ENCODE results near the gene C4orf51. TPM values are rescaled to one million over a fixed set of nuclear protein-coding genes. Genes with fewer than 3 reads are reported as not detected.

Gene C4orf51
- total RNA-seq, 1 experiment from 2014 or later, result not detected

GRCh38 chr4:145770124-145770523 is 90.2 kb downstream of the C4orf51 start:
- Histone ChIP-seq H3K4me1 (ENCODE audit: insufficient read depth, low read length) (no peaks in the 10 kb centered on the region), H3K36me3 (ENCODE audit: low read depth, low read length) (peaks cover 21% of the 10 kb centered on the region; the same call in 1 of the 2 replicates)
- CTCF ChIA-PET, result no interaction called here

GRCh38 chr4:145772347-145772746 is 92.4 kb downstream of the C4orf51 start:
- Histone ChIP-seq H3K4me1 (ENCODE audit: insufficient read depth, low read length) (no peaks in the 10 kb centered on the region), H3K9me3 (ENCODE audit: low read length) (no peaks in the 10 kb centered on the region), H4K20me1 (ENCODE audit: low read length) (no peaks in the 10 kb centered on the region), H3K4me2 (ENCODE audit: low read length) (no peak overlapping the region), H3K9ac (ENCODE audit: low read length) (no peak overlapping the region), H3K79me2 (ENCODE audit: low read length) (no peaks in the 10 kb centered on the region), H3K4me3 (ENCODE audit: low read length) (no peak overlapping the region), H3K27ac (ENCODE audit: low read length) (no peak overlapping the region), H3F3A (ENCODE audit: low read length, unreplicated experiment) (no peaks in the 10 kb centered on the region), H3K9me2 (replicated peaks; ENCODE audit: low read length) (no peaks in the 10 kb centered on the region), H3K36me3 (ENCODE audit: low read depth, low read length) (peaks cover 14% of the 10 kb centered on the region; the same call in 1 of the 2 replicates), H3K27me3 (ENCODE audit: low read length) (no peaks in the 10 kb centered on the region), H2AFZ (ENCODE audit: low read length) (no peak overlapping the region)
- no peak for TF ChIP-seq EZH2phosphoT487 (IDR thresholded peaks at IDR 0.05; ENCODE audit: borderline replicate concordance, low read length)
- TF ChIP-seq EZH2 (IDR thresholded peaks at IDR 0.05; ENCODE audit: low read length, unreplicated experiment), result no peak
- TF ChIP-seq CTCF (conservative IDR thresholded peaks at IDR 0.05; ENCODE audit: low read depth, low read length), result no peak
- BruUV-seq (replicated peaks), result no TSS peak
- ATAC-seq (no peak), DNase-seq (no peak)
- ChIA-PET CTCF (interaction anchor here (0.7 kb wide), 1 partner anchor 134 kb away, joined by 3 read pairs; no protein-coding TSS in a partner anchor), POLR2A (ENCODE audit: unreplicated experiment) (no interaction called here)
- intact Hi-C loops (cut with micrococcal nuclease), result no loop called here

More at GRCh38 chr4:145770124-145770523, 90.2 kb downstream of the C4orf51 start:
- Histone ChIP-seq H3K79me2 (ENCODE audit: low read length) (no peaks in the 10 kb centered on the region), H3K27ac (ENCODE audit: low read length) (no peak overlapping the region), H3K27me3 (ENCODE audit: low read length) (no peaks in the 10 kb centered on the region), H2AFZ (ENCODE audit: low read length) (no peak overlapping the region), H3K9me3 (ENCODE audit: low read length) (no peaks in the 10 kb centered on the region), H3K9me2 (replicated peaks; ENCODE audit: low read length) (no peaks in the 10 kb centered on the region), H3K9ac (ENCODE audit: low read length) (no peak overlapping the region), H3F3A (ENCODE audit: low read length, unreplicated experiment) (no peaks in the 10 kb centered on the region), H3K4me3 (ENCODE audit: low read length) (no peak overlapping the region), H4K20me1 (ENCODE audit: low read length) (no peaks in the 10 kb centered on the region), H3K4me2 (ENCODE audit: low read length) (no peak overlapping the region)
- TF ChIP-seq CTCF (conservative IDR thresholded peaks at IDR 0.05; ENCODE audit: low read depth, low read length) (no peak), EZH2 (IDR thresholded peaks at IDR 0.05; ENCODE audit: low read length, unreplicated experiment) (no peak), EZH2phosphoT487 (IDR thresholded peaks at IDR 0.05; ENCODE audit: borderline replicate concordance, low read length) (no peak)
- DNase-seq, result no peak
- POLR2A ChIA-PET (ENCODE audit: unreplicated experiment), result no interaction called here
- ATAC-seq, result no peak
- no TSS peak for BruUV-seq (replicated peaks)
- intact Hi-C loops (cut with micrococcal nuclease), result no loop called here

GRCh38 chr4:145773581-145774234 is 93.8 kb downstream of the C4orf51 start:
- no TSS peak for BruUV-seq (replicated peaks)
- Histone ChIP-seq H3K4me3 (ENCODE audit: low read length) (no peak overlapping the region), H3K27ac (ENCODE audit: low read length) (no peak overlapping the region), H3F3A (ENCODE audit: low read length, unreplicated experiment) (no peaks in the 10 kb centered on the region), H4K20me1 (ENCODE audit: low read length) (no peaks in the 10 kb centered on the region), H3K4me2 (ENCODE audit: low read length) (no peak overlapping the region), H3K79me2 (ENCODE audit: low read length) (no peaks in the 10 kb centered on the region), H3K9me3 (ENCODE audit: low read length) (no peaks in the 10 kb centered on the region), H3K36me3 (ENCODE audit: low read depth, low read length) (peaks cover 18% of the 10 kb centered on the region; the same call in 1 of the 2 replicates), H3K4me1 (ENCODE audit: insufficient read depth, low read length) (no peaks in the 10 kb centered on the region), H3K27me3 (ENCODE audit: low read length) (no peaks in the 10 kb centered on the region), H2AFZ (ENCODE audit: low read length) (no peak overlapping the region), H3K9ac (ENCODE audit: low read length) (no peak overlapping the region), H3K9me2 (replicated peaks; ENCODE audit: low read length) (no peaks in the 10 kb centered on the region)
- ChIA-PET CTCF (interaction anchor here (0.6 kb wide), 1 partner anchor 469 kb away, joined by 3 read pairs; no protein-coding TSS in a partner anchor), POLR2A (ENCODE audit: unreplicated experiment) (no interaction called here)
- TF ChIP-seq CTCF (conservative IDR thresholded peaks at IDR 0.05; ENCODE audit: low read depth, low read length) (no peak), EZH2 (IDR thresholded peaks at IDR 0.05; ENCODE audit: low read length, unreplicated experiment) (no peak), EZH2phosphoT487 (IDR thresholded peaks at IDR 0.05; ENCODE audit: borderline replicate concordance, low read length) (no peak)
- intact Hi-C loops (cut with micrococcal nuclease), result no loop called here
- DNase-seq (no peak), ATAC-seq (no peak)
